Endothelial cell of umbilical vein (primary cell): ENCODE results near the gene NOSIP. TPM values are rescaled to one million over a fixed set of nuclear protein-coding genes. Genes with fewer than 3 reads are reported as not detected.

Experiments used
- BruUV-seq: library from RNA; stranded (reverse); fragments of 400-500 nt; replicated peaks from 2 replicates; lab custom pipeline; 2021; lab: Mats Ljungman, UMichigan
- CTCF ChIA-PET: fragments of 300-600, 350-600 bp; sonication (Branson Sonifier 250); formaldehyde crosslinking; loops from one replicate; lab custom pipeline; 2021; ENCODE audit warnings: antibody characterized with exemption, inconsistent platforms; lab: Charles Lee
- POLR2A ChIA-PET: fragments of 300-600, 350-600 bp; sonication (Branson Sonifier 250); formaldehyde crosslinking; loops from one replicate; lab custom pipeline; 2021; ENCODE audit warnings: antibody characterized with exemption, inconsistent platforms; lab: Charles Lee
- DNase-seq: peaks from one replicate; pipeline ENCODE4 v3.0.0-alpha.2; 2011; ENCODE audit warnings: low read depth, low spot score
- FAIRE-seq: peaks from 2 replicates; lab custom pipeline; 2011; peaks lifted over from hg19 to GRCh38; lab: Jason Lieb, UNC
- H2AFZ ChIP-seq: 2 replicates; pipeline ENCODE4 v1.6.0; 2012; ENCODE audit warnings: low read depth, low read length, control low read depth, inconsistent platforms
- H3K27ac ChIP-seq: 2 replicates; pipeline ENCODE4 v1.5.1; 2011; ENCODE audit warnings: low read depth, mild to moderate bottlenecking, control low read depth, low read length, moderate library complexity; ENCODE audit not compliant: insufficient read depth
- H3K27me3 ChIP-seq, 2 experiments: 2 replicates each; pipeline versions ENCODE4 v1.6.0 to v1.6.1; 2011; ENCODE audit warnings: low read length in 2 of 2, mixed read lengths in 1 of 2; ENCODE audit not compliant: control insufficient read depth in 2 of 2, insufficient read depth in 2 of 2
- H3K36me3 ChIP-seq, 2 experiments: 2 replicates in 1 of 2; 3 replicates in 1 of 2; pipeline ENCODE4 v1.5.1; 2011; ENCODE audit warnings: low read length in 2 of 2, mild to moderate bottlenecking in 1 of 2, moderate library complexity in 1 of 2; ENCODE audit not compliant: control insufficient read depth in 2 of 2, insufficient read depth in 2 of 2; ENCODE audit errors: extremely low read depth in 1 of 2
- H3K4me1 ChIP-seq: 3 replicates; pipeline ENCODE4 v1.5.1; 2011; ENCODE audit warnings: mild to moderate bottlenecking, low read length; ENCODE audit not compliant: control insufficient read depth, insufficient read depth; ENCODE audit errors: extremely low read depth
- H3K4me2 ChIP-seq: 2 replicates; pipeline ENCODE4 v1.6.1; 2011; ENCODE audit warnings: low read length, control low read depth, mixed read lengths; ENCODE audit not compliant: insufficient read depth
- H3K4me3 ChIP-seq, 3 experiments: fragments of 200-600 bp in 1 of 3; sonication (generic), shearing (Covaris generic) in 1 of 3; replicated peaks in 1 of 3; 2 replicates each; pipeline ENCODE4 v1.5.1; 2011 to 2016; ENCODE audit warnings: control low read depth in 3 of 3, low read length in 3 of 3, mild to moderate bottlenecking in 2 of 3, inconsistent platforms in 1 of 3, low read depth in 1 of 3, moderate library complexity in 1 of 3; ENCODE audit not compliant: insufficient read depth in 1 of 3
- H3K79me2 ChIP-seq: 2 replicates; pipeline ENCODE4 v1.6.0; 2012; ENCODE audit warnings: low read length, inconsistent platforms; ENCODE audit not compliant: control insufficient read depth, insufficient read depth
- H3K9ac ChIP-seq: replicated peaks from 2 replicates; pipeline ENCODE3; 2011; ENCODE audit warnings: low read length, control low read depth; ENCODE audit not compliant: insufficient read depth; ENCODE audit errors: extremely low read depth
- H3K9me1 ChIP-seq: replicated peaks from 3 replicates; pipeline ENCODE4 v1.6.0; 2011; ENCODE audit warnings: mild to moderate bottlenecking, low read length; ENCODE audit not compliant: control insufficient read depth, insufficient read depth; ENCODE audit errors: extremely low read depth
- H3K9me3 ChIP-seq: replicated peaks from 2 replicates; pipeline ENCODE4 v1.5.1; 2012; ENCODE audit warnings: low read length, inconsistent platforms; ENCODE audit not compliant: control insufficient read depth, insufficient read depth
- H4K20me1 ChIP-seq: replicated peaks from 2 replicates; pipeline ENCODE3; 2011; ENCODE audit warnings: mild to moderate bottlenecking, low read length; ENCODE audit not compliant: control insufficient read depth, insufficient read depth; ENCODE audit errors: extremely low read depth
- EZH2 ChIP-seq: IDR thresholded peaks from 2 replicates; pipeline ENCODE4 v1.6.1; 2012; ENCODE audit warnings: borderline replicate concordance, low read depth, mild to moderate bottlenecking, moderate library complexity, low read length, inconsistent platforms; ENCODE audit not compliant: severe bottlenecking
- FOS ChIP-seq: IDR thresholded peaks from 2 replicates; pipeline ENCODE4 v1.6.1; 2011; ENCODE audit warnings: mild to moderate bottlenecking, low read length, moderate library complexity, borderline replicate concordance; ENCODE audit not compliant: insufficient read depth
- GATA2 ChIP-seq: IDR thresholded peaks from 2 replicates; pipeline ENCODE4 v1.7.0; 2011; ENCODE audit warnings: low read depth, mild to moderate bottlenecking, moderate library complexity, mixed read lengths, low read length; ENCODE audit not compliant: insufficient read length, insufficient read depth
- JUN ChIP-seq: IDR thresholded peaks from 2 replicates; pipeline ENCODE4 v1.6.1; 2011; ENCODE audit warnings: borderline replicate concordance, low read depth; ENCODE audit not compliant: insufficient read length, insufficient read depth
- MYC ChIP-seq: IDR thresholded peaks from one replicate; pipeline ENCODE4 v1.6.1; 2011; ENCODE audit warnings: mild to moderate bottlenecking, low read depth, low read length
- POLR2A ChIP-seq: IDR thresholded peaks from 2 replicates; pipeline ENCODE4 v1.6.1; 2012; ENCODE audit warnings: low read depth, mild to moderate bottlenecking, control low read depth, low read length
- POLR2AphosphoS5 ChIP-seq: IDR thresholded peaks from 2 replicates; pipeline ENCODE4 v1.6.1; 2012; ENCODE audit warnings: low read depth, mild to moderate bottlenecking, control low read depth, low read length, moderate library complexity; ENCODE audit not compliant: insufficient read depth
- dilution Hi-C: fragments of 300-500 bp; cut with MboI; formaldehyde crosslinking; loops from one replicate; pipeline ENCODE4 v1.15.0; 2019; ENCODE audit warnings: low sequenced_read_pairs; ENCODE audit not compliant: extremely low pct_ligation_motif_present
- intact Hi-C: fragments of 100-400 bp; cut with micrococcal nuclease; formaldehyde crosslinking; loops from one replicate; pipeline ENCODE4 v1.10.0; 2022
- polyA plus RNA-seq, 4 experiments: library from polyadenylated mRNA; depleted of rRNA in 3 of 4; stranded (reverse) in 3 of 4; unstranded in 1 of 4; fragments of >200 nt; gene quantifications; 2 replicates each; pipeline versions ENCODE4 v1.2.1 to v1.2.3, GENCODE V29; 2011 to 2012; ENCODE audit warnings: missing spikeins in 1 of 4
- total RNA-seq: library from RNA; stranded (reverse); gene quantifications from 2 replicates; pipeline ENCODE4 v1.2.3, GENCODE V29; 2021
- TF ChIP-seq, protein P1 (sequence below), 2 donors: IDR thresholded peaks; 1 replicate in 1 of 2; 2 replicates in 1 of 2; pipeline ENCODE4 v1.5.1; 2011; ENCODE audit warnings: low read length in 2 of 2, mild to moderate bottlenecking in 2 of 2, moderate library complexity in 2 of 2, control low read depth in 1 of 2, inconsistent platforms in 1 of 2, low read depth in 1 of 2; ENCODE audit not compliant: insufficient read depth in 1 of 2; ENCODE audit errors: extremely low read depth in 1 of 2
- TF ChIP-seq, protein P2 (sequence below): IDR thresholded peaks from 2 replicates; pipeline ENCODE4 v1.6.1; 2011; ENCODE audit not compliant: insufficient read depth, insufficient read length

Gene NOSIP
- total and polyA plus RNA-seq, 2 donors (not counting 3 experiments of a cell fraction or from before 2014, with no cell fraction given): 77.5 to 128 TPM

DNA sequence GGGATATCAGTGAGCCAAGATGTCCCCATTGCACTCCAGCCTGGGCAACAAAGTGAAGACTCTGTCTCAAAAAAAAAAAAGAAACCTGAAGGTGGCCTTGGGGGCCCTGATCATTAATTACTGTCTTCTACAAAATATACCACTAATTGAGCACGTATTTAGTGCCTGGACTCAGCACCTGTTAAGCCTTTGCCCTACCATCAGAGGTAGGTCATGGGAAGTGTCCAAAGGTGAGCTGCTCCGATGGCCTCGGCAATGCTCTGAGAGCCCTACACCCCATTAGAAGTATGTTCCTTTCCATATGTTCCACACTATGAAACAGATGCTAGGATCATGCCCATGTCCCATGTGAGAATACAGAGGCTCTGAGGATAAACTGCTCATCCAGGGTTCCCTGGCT lies 20.9 kb downstream of the NOSIP start:
- TF ChIP-seq EZH2: no peak
- TF ChIP-seq FOS: no peak
- no peak for TF ChIP-seq JUN
- TF ChIP-seq, protein P1, sequence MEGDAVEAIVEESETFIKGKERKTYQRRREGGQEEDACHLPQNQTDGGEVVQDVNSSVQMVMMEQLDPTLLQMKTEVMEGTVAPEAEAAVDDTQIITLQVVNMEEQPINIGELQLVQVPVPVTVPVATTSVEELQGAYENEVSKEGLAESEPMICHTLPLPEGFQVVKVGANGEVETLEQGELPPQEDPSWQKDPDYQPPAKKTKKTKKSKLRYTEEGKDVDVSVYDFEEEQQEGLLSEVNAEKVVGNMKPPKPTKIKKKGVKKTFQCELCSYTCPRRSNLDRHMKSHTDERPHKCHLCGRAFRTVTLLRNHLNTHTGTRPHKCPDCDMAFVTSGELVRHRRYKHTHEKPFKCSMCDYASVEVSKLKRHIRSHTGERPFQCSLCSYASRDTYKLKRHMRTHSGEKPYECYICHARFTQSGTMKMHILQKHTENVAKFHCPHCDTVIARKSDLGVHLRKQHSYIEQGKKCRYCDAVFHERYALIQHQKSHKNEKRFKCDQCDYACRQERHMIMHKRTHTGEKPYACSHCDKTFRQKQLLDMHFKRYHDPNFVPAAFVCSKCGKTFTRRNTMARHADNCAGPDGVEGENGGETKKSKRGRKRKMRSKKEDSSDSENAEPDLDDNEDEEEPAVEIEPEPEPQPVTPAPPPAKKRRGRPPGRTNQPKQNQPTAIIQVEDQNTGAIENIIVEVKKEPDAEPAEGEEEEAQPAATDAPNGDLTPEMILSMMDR (IDR thresholded peaks at IDR 0.05; ENCODE audit: extremely low read depth in 1 of 2, insufficient read depth in 1 of 2, low read depth in 1 of 2, low read length in 2 of 2): no peak
- no peak for TF ChIP-seq GATA2
- no peak for TF ChIP-seq MYC
- no peak for TF ChIP-seq POLR2A
- TF ChIP-seq, protein P2, sequence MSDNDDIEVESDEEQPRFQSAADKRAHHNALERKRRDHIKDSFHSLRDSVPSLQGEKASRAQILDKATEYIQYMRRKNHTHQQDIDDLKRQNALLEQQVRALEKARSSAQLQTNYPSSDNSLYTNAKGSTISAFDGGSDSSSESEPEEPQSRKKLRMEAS: no peak
- TF ChIP-seq POLR2AphosphoS5: no peak
- Histone ChIP-seq H2AFZ (no peak overlapping the region), H3K9me1 (no peaks in the 10 kb centered on the region), H3K79me2 (peaks cover 9% of the 10 kb centered on the region), H3K9me3 (no peaks in the 10 kb centered on the region), H3K36me3 (peaks cover 15 to 35% of the 10 kb centered on the region in 2 experiments), H3K27ac (no peak overlapping the region), H3K27me3 (no peaks in the 10 kb centered on the region), H3K4me2 (no peak overlapping the region), H3K4me1 (peaks cover 13% of the 10 kb centered on the region), H3K9ac (no peak overlapping the region), H4K20me1 (no peaks in the 10 kb centered on the region), H3K4me3 (no peak overlapping the region)
- DNase-seq (no peak), FAIRE-seq (no peak)
- POLR2A ChIA-PET: no interaction called here
- CTCF ChIA-PET: interaction anchor here (1.1 to 6.1 kb wide), 4 partner anchors 9 to 56 kb away, joined by 3 to 51 read pairs (median 8); no protein-coding TSS in a partner anchor
- no TSS peak for BruUV-seq
- intact Hi-C loops: no loop called here
- dilution Hi-C loops: no loop called here
